ENCODE data around the gene APOL2.

The APOL2 gene

DNA sequence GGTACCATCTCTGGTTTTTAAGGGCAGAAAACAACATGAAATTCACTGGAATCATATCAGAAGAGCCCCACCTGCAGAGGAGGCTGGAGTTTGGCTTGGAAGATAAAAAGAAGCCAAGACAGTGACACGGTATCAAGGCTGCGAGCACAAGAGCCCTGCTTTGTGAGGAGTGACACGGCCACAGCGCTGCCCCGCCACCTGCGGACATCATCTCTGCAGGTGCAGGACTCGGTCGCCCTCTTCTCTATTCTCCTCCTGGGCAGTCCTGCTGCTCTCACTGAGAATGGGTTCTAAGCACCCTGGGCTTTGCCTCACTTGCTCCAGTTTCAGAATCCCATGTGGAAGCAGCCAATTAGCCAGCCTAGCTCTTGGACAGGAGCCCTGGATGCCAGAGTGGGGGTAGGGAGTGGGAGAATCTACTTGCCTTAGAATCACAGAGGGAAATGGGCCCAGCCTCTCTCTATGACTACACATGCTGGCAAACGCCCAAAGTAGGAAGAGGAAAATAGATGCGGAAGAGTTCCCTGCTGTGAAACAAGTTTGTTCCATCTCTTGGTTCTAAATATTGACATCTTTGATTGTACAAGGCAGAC lies 54.8 kb downstream of the APOL2 start:
- no peaks in the 10 kb centered on the region for H3K4me1 ChIP-seq (ENCODE audit: control insufficient read depth, insufficient read depth, low read length, poor library complexity, severe bottlenecking)
- H3K27ac ChIP-seq (ENCODE audit: low read depth, low read length, severe bottlenecking), result no peak overlapping the region
- no peaks in the 10 kb centered on the region for H3K36me3 ChIP-seq (ENCODE audit: control insufficient read depth, insufficient read depth, low read length)
- H3K4me3 ChIP-seq (ENCODE audit: extremely low read depth, insufficient read depth, low read length, poor library complexity, severe bottlenecking), result no peak overlapping the region
- H3K9me3 ChIP-seq (ENCODE audit: control insufficient read depth, low read length), result no peaks in the 10 kb centered on the region
- WGBS, 2 experiments (ENCODE audit: insufficient coverage in 2 of 2), result 87 to 89% methylated on average over 7 to 8 of the region's 10 CpGs

DNA sequence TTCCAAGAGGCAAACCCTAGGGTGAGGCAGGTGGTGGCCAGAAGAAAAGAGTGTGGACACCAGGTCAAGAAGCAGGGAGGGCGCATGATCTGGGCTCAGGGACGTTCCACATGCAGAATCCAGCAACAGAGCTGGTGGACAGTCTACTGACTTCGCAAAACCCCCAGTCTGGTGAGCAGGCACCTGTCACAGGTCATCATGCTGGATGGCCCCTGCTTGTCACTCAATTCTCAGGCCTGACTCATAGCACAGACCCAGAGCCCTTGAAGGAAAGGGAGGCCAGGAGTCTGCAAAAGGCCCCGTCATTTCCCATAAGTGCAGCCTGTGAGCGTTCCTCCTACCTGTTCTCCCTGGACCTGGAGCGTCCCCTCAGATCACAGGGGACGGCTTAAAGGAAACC lies 55.9 kb downstream of the APOL2 start:
- H3K36me3 ChIP-seq (ENCODE audit: control insufficient read depth, insufficient read depth, low read length), result no peaks in the 10 kb centered on the region
- H3K4me3 ChIP-seq (ENCODE audit: extremely low read depth, insufficient read depth, low read length, poor library complexity, severe bottlenecking), result no peak overlapping the region
- H3K9me3 ChIP-seq (ENCODE audit: control insufficient read depth, low read length), result no peaks in the 10 kb centered on the region
- no peaks in the 10 kb centered on the region for H3K4me1 ChIP-seq (ENCODE audit: control insufficient read depth, insufficient read depth, low read length, poor library complexity, severe bottlenecking)
- H3K27ac ChIP-seq (ENCODE audit: low read depth, low read length, severe bottlenecking), result no peak overlapping the region
- 90 to 92% methylated on average over 4 to 6 of the region's 7 CpGs for WGBS, 2 experiments (ENCODE audit: insufficient coverage in 2 of 2)

DNA sequence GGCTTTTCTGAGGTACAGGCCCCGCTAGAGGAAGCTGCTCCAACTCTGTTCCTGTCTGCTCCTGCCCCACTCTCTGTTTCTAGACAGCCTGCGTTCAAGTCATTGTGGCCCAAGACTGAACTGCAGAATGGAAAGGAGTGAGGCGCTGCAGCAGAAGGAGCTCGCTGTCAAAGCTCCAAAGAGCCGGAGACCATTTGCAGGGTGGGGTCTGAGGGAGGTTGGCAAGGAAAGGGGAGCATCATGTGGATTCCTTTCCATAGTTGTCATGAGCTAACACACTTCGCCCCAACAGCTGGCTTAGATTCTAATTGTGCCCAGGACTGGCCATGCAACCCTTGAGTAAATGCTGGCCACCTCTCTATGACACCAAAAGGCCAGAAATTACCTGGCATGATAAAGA lies 56.5 kb downstream of the APOL2 start:
- WGBS, 2 experiments (ENCODE audit: insufficient coverage in 2 of 2), result 91 to 97% methylated on average over 6 of the region's 6 CpGs
- Histone ChIP-seq H3K9me3 (ENCODE audit: control insufficient read depth, low read length) (no peaks in the 10 kb centered on the region), H3K36me3 (ENCODE audit: control insufficient read depth, insufficient read depth, low read length) (no peaks in the 10 kb centered on the region), H3K4me3 (ENCODE audit: extremely low read depth, insufficient read depth, low read length, poor library complexity, severe bottlenecking) (no peak overlapping the region), H3K27ac (ENCODE audit: low read depth, low read length, severe bottlenecking) (no peak overlapping the region), H3K4me1 (ENCODE audit: control insufficient read depth, insufficient read depth, low read length, poor library complexity, severe bottlenecking) (no peaks in the 10 kb centered on the region)

DNA sequence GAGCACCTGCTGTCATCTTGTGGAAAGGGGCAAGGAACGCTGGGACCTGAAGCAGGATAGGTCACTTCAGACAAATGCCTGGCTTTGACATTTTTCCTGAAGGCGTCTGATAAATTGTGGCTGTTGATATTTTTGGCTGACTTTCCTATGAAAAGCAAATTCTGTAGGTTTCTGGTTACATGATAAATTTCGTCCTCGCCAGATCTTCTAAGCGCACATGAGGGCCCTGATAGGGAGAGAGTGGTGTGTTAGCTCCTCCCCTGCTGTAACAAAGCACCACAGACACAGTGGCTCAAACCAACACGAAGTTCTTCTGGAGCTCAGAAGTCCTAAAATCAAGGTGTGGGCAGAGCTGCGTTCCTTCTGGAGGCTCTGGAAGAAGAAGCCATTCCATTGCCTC lies 57.3 kb downstream of the APOL2 start:
- Histone ChIP-seq H3K9me3 (ENCODE audit: control insufficient read depth, low read length) (no peaks in the 10 kb centered on the region), H3K36me3 (ENCODE audit: control insufficient read depth, insufficient read depth, low read length) (no peaks in the 10 kb centered on the region), H3K4me3 (ENCODE audit: extremely low read depth, insufficient read depth, low read length, poor library complexity, severe bottlenecking) (no peak overlapping the region), H3K4me1 (ENCODE audit: control insufficient read depth, insufficient read depth, low read length, poor library complexity, severe bottlenecking) (no peaks in the 10 kb centered on the region), H3K27ac (ENCODE audit: low read depth, low read length, severe bottlenecking) (no peak overlapping the region)
- WGBS, 2 experiments (ENCODE audit: insufficient coverage in 2 of 2), result 84 to 85% methylated on average over 6 to 7 of the region's 7 CpGs

DNA sequence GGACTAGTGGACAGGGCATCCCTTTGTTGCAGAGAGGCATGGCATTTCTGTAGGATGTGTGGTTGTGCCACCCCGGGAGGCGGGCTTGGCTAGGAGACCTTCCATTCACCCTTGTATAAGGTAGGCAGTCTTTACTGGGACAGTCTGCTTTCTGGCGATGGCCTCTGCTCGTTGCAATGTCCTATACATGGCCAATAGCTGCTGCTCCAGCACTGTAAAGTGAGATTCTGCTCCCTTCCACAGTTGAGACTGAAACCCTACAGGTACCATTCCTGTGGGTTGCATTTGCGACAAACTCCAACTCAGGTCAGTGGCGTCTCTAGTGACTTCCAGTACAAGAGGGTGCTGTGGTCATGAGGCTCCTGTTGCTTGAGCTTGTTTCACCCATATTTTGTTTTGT lies 58.4 kb downstream of the APOL2 start:
- Histone ChIP-seq H3K4me3 (ENCODE audit: extremely low read depth, insufficient read depth, low read length, poor library complexity, severe bottlenecking) (no peak overlapping the region), H3K27ac (ENCODE audit: low read depth, low read length, severe bottlenecking) (no peak overlapping the region), H3K36me3 (ENCODE audit: control insufficient read depth, insufficient read depth, low read length) (no peaks in the 10 kb centered on the region), H3K4me1 (ENCODE audit: control insufficient read depth, insufficient read depth, low read length, poor library complexity, severe bottlenecking) (no peaks in the 10 kb centered on the region), H3K9me3 (ENCODE audit: control insufficient read depth, low read length) (no peaks in the 10 kb centered on the region)
- 95 to 100% methylated on average over 1 to 2 of the region's 6 CpGs for WGBS, 2 experiments (ENCODE audit: insufficient coverage in 2 of 2)

DNA sequence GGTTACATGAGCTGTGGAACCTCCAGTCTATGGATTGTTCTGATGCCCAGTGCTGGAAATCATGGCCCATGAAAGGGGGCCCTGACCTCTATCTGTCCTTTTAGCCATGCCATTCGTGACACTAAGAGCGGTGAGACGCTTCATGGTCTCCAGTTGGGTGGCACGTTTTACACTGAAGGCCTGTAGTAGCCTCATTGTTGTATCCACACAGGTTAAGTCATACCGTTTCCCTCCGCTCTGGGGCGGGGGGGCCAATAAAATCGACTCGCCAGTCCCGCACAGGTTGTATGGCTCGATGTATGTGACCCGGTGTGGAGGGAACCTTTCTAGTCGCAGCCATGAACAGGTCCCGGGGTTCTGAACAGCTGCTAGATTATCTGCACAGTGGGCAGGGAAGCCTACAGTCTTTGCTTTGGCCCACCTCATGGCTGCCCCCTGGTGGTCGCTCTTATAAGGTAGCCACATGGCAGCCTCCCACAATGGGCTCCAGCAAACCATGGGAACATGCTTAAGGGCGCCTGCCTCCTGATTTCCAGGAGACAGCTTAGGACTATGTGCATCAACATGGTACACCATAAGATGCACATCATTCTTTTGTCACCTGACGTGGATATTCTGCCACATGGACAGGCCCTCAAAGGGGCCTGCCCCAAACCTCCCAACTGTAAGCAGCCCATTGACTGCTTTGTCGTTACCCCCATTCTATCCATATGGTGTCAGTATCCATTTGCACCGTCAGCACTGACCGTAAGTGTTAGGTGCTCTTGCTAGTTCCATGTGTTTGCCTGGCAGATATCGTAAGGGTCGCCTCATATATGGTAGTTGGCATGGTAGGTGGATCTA lies 59.1 kb downstream of the APOL2 start:
- Histone ChIP-seq H3K4me3 (ENCODE audit: extremely low read depth, insufficient read depth, low read length, poor library complexity, severe bottlenecking) (no peak overlapping the region), H3K27ac (ENCODE audit: low read depth, low read length, severe bottlenecking) (no peak overlapping the region), H3K9me3 (ENCODE audit: control insufficient read depth, low read length) (no peaks in the 10 kb centered on the region), H3K4me1 (ENCODE audit: control insufficient read depth, insufficient read depth, low read length, poor library complexity, severe bottlenecking) (no peaks in the 10 kb centered on the region), H3K36me3 (ENCODE audit: control insufficient read depth, insufficient read depth, low read length) (no peaks in the 10 kb centered on the region)
- 69 to 76% methylated on average over 20 of the region's 22 CpGs for whole genome bisulfite sequencing, 2 experiments (ENCODE audit: insufficient coverage in 2 of 2)

DNA sequence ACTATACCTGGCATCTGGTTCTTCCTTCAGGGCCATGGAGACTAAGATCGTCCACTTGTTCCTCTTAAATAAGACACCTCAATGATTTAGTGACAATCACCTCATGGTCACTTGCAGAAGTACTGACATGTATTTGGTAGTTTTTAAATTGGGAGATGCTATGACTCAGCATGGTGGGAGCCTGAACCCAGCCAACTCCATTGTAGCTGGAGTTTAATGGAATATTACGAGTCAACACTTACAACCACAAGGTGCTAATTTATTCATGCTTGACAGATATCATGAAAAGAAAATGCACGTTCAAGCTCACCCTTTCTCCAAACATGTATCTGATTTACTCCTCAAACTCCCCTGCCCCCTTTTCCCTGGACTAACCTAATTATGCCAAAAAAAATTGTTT lies 62.2 kb downstream of the APOL2 start:
- 75 to 78% methylated on average over 1 to 2 of the region's 3 CpGs for WGBS, 2 experiments (ENCODE audit: insufficient coverage in 2 of 2)
- H3K27ac ChIP-seq (ENCODE audit: low read depth, low read length, severe bottlenecking), result no peak overlapping the region
- H3K4me3 ChIP-seq (ENCODE audit: extremely low read depth, insufficient read depth, low read length, poor library complexity, severe bottlenecking), result no peak overlapping the region
- H3K9me3 ChIP-seq (ENCODE audit: control insufficient read depth, low read length), result no peaks in the 10 kb centered on the region
- H3K4me1 ChIP-seq (ENCODE audit: control insufficient read depth, insufficient read depth, low read length, poor library complexity, severe bottlenecking), result no peaks in the 10 kb centered on the region
- no peaks in the 10 kb centered on the region for H3K36me3 ChIP-seq (ENCODE audit: control insufficient read depth, insufficient read depth, low read length)
